ENCODE results near the gene FKBP4. TPM values are rescaled to one million over a fixed set of nuclear protein-coding genes. Genes with fewer than 3 reads are reported as not detected.

FKBP4 gene
- total and polyA plus RNA-seq, 9 of the 15 experiments (the other 6 are each of a cell fraction or from before 2014, with no cell fraction given): 16.3 to 154 (median 90.1) TPM

- no peak for TF ChIP-seq HDAC6 (IDR thresholded peaks at IDR 0.05; ENCODE audit: low read depth, low read length)
- TF ChIP-seq ZNF717 (CRISPR knock-in tag; IDR thresholded peaks at IDR 0.05): no peak
- TF ChIP-seq SMARCC2 (IDR thresholded peaks at IDR 0.05; ENCODE audit: low read depth): no peak
- TF ChIP-seq ELF2 (CRISPR knock-in tag; IDR thresholded peaks at IDR 0.05): no peak
- TF ChIP-seq RNF2 (IDR thresholded peaks at IDR 0.05): peak; percentile 68
- TF ChIP-seq MEIS2 (IDR thresholded peaks at IDR 0.05; ENCODE audit: partially characterized antibody): peak; percentile 65
- peak; percentile 85 for TF ChIP-seq ZZZ3 (IDR thresholded peaks at IDR 0.05)
- peak; percentile 74; the same call in 1 of the 2 replicates for TF ChIP-seq LCOR (CRISPR knock-in tag; IDR thresholded peaks at IDR 0.05)
- no peak for TF ChIP-seq PCBP1 (IDR thresholded peaks at IDR 0.05; ENCODE audit: low read depth, low read length, poor library complexity, severe bottlenecking)
- TF ChIP-seq BCOR (IDR thresholded peaks at IDR 0.05): peak; percentile 58; the same call in 1 of the 2 replicates
- TF ChIP-seq SMARCA5 (IDR thresholded peaks at IDR 0.05): no peak
- TF ChIP-seq ZNF408 (CRISPR knock-in tag; IDR thresholded peaks at IDR 0.05; ENCODE audit: low read depth): no peak
- TF ChIP-seq, protein P1, sequence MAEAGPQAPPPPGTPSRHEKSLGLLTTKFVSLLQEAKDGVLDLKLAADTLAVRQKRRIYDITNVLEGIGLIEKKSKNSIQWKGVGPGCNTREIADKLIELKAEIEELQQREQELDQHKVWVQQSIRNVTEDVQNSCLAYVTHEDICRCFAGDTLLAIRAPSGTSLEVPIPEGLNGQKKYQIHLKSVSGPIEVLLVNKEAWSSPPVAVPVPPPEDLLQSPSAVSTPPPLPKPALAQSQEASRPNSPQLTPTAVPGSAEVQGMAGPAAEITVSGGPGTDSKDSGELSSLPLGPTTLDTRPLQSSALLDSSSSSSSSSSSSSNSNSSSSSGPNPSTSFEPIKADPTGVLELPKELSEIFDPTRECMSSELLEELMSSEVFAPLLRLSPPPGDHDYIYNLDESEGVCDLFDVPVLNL (CRISPR knock-in tag; IDR thresholded peaks at IDR 0.05; ENCODE audit: low read depth): no peak
- no peak for TF ChIP-seq ELF4 (CRISPR knock-in tag; IDR thresholded peaks at IDR 0.05)
- TF ChIP-seq RBBP5 (IDR thresholded peaks at IDR 0.05; ENCODE audit: borderline replicate concordance, insufficient read depth, low read length, poor library complexity, severe bottlenecking): peak; percentile 66
- TF ChIP-seq, protein P2, sequence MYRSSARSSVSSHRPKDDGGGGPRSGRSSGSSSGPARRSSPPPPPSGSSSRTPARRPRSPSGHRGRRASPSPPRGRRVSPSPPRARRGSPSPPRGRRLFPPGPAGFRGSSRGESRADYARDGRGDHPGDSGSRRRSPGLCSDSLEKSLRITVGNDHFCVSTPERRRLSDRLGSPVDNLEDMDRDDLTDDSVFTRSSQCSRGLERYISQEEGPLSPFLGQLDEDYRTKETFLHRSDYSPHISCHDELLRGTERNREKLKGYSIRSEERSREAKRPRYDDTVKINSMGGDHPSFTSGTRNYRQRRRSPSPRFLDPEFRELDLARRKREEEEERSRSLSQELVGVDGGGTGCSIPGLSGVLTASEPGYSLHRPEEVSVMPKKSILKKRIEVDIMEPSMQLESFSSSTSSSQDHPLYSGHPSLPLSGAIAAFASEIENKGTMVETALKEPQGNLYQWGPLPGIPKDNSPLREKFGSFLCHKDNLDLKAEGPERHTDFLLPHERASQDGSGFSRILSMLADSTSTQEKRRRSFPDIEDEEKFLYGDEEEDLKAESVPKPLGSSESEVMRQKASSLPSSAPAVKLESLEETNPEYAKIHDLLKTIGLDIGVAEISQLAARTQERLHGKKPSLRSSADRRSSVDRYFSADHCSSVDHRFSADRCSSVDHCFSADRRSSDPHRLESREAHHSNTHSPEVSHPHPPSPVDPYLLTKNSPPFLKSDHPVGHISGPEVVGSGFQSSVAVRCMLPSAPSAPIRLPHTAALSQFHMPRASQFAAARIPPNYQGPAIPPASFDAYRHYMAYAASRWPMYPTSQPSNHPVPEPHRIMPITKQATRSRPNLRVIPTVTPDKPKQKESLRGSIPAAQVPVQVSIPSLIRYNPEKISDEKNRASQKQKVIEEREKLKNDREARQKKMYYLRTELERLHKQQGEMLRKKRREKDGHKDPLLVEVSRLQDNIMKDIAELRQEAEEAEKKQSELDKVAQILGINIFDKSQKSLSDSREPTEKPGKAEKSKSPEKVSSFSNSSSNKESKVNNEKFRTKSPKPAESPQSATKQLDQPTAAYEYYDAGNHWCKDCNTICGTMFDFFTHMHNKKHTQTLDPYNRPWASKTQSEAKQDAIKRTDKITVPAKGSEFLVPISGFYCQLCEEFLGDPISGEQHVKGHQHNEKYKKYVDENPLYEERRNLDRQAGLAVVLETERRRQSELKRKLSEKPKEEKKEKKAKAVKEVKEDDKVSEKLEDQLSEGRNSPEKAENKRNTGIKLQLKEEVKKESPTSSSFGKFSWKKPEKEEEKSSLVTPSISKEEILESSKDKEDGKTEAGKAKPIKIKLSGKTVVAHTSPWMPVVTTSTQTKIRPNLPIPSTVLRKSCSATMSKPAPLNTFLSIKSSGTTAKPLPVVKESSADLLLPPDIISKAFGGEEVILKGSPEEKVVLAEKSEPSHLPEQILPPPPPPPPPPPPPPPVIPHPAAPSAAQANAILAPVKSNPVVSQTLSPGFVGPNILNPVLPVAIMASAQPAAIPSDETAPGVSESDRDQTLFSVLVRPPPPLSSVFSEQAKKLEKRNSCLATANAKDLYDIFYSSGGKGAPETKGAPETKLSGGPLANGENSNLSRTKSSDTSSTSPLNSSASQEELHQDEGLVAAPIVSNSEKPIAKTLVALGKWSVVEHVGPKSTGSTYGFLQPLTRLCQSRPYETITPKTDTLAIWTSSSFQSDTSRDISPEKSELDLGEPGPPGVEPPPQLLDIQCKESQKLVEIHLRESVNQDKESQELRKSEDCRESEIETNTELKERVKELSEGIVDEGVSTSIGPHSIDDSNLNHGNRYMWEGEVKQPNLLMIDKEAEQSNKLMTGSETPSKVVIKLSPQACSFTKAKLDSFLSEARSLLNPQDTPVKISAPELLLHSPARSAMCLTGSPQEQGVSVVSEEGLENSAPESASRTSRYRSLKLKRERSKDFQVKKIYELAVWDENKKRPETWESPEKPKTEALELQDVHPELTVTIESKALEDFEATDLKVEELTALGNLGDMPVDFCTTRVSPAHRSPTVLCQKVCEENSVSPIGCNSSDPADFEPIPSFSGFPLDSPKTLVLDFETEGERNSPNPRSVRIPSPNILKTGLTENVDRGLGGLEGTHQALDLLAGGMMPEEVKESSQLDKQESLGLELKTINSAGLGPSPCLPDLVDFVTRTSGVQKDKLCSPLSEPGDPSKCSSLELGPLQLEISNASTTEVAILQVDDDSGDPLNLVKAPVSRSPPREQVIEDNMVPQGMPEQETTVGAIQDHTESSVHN (IDR thresholded peaks at IDR 0.05; ENCODE audit: borderline replicate concordance in 1 of 2, low read depth in 1 of 2): peak in 1 of 2 experiments; percentile 51; a peak in 1 of 4 replicates
- TF ChIP-seq CCNT2 (IDR thresholded peaks at IDR 0.05; ENCODE audit: borderline replicate concordance, extremely low read depth, insufficient read length, low read depth, low read length): peak; percentile 39
These were observed 17.8 kb downstream of the FKBP4 start, which contains the start of gene ITFG2 (continued) for GRCh38 chr12:2812290-2813213.
